ENCODE data around the gene IFIT3. TPM values are rescaled to one million over a fixed set of nuclear protein-coding genes. Genes with fewer than 3 reads are reported as not detected.
A peak's percentile ranks its signal among the peaks of the same experiment; 100 is the strongest.

The IFIT3 gene
- total RNA-seq, 6 experiments from 2014 or later: 11.5 to 18.6 (median 18.0) TPM

DNA sequence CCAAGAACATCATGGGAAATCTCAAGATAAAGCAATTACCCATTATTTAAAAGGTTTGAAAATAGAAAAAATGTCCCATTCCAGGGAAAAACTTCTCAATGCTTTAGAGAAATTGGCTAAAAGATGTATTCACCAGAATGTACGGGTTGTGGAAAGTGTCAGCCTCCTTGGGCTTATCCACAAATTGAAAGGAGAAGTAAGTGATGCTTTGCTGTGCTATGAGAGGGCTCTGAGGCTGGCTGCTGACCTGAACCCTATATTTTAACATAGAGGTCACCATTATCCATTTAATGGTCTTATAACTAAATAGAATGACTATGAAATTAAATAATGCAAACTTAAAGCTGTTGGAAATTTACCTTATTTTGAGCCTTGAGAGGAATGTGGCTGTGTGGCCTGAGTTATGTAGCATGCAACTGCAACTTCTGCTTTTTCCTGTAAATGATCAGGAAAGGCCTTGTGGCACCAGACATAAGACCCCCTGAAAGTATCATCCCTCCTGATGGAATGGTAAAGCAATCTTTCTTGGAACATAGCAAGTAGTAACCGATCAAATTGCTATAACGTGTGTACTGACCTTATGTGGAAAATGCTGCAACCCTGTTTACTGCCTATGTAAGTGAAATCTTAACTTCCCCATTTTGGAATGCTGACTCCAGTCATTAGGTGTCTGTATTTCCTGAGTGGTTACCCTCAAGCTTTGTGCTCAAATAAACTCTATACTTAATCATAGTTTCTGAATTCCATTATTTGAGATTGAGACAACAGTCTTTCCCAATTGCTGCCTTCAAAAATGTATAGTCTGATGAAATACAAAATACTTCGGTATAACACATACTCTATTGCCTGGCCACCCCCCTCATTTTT is 56.9 kb downstream of the IFIT3 start:
- no peak overlapping the region for H3K4me3 Mint-ChIP-seq
- TF ChIP-seq CTCF (IDR thresholded peaks at IDR 0.05): no peak
- H3K36me3 Mint-ChIP-seq (ENCODE audit: low read depth): no peaks in the 10 kb centered on the region
- no peak overlapping the region for H3K27ac Mint-ChIP-seq
- DNase-seq: no peak
- H3K9me3 Mint-ChIP-seq: no peaks in the 10 kb centered on the region
- H3K27me3 Mint-ChIP-seq (ENCODE audit: insufficient read depth): 0 out of 2 replicates have a peak, but pooled peaks cover 2% of the 10 kb centered on the region
- peaks cover 22% of the 10 kb centered on the region for H3K4me1 Mint-ChIP-seq (ENCODE audit: low read depth)

- DNase-seq: no peak
- Mint-ChIP-seq H3K36me3 (ENCODE audit: low read depth) (no peaks in the 10 kb centered on the region), H3K4me1 (ENCODE audit: low read depth) (peaks cover 32% of the 10 kb centered on the region; the same call in 1 of the 2 replicates), H3K4me3 (no peak overlapping the region), H3K9me3 (no peaks in the 10 kb centered on the region), H3K27me3 (ENCODE audit: insufficient read depth) (no peaks in the 10 kb centered on the region), H3K27ac (no peak overlapping the region)
- no peak for TF ChIP-seq CTCF (IDR thresholded peaks at IDR 0.05)
Measured at GRCh38 chr10:89388806-89389205, 61.0 kb downstream of the IFIT3 start.

DNA sequence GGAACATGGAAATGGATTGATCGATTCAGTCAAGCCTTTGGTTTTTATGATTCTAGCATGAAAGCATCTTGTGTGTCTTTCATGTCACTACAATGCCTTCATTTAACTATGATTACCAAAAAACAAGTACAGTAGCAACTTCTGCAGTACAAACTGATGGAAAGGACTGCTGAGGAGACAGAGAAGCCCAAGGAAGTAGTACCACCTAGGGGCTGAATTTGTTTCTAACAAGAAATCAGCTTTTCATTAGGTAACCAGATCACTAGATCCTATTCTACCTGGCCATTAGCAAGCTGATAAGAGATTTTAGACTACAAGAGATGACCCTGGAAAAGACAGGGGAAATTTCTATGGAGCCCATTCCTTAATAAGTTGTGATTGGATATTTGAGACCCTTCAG is 61.5 kb downstream of the IFIT3 start:
- Mint-ChIP-seq H3K27ac (no peak overlapping the region), H3K36me3 (ENCODE audit: low read depth) (no peaks in the 10 kb centered on the region), H3K4me3 (no peak overlapping the region), H3K27me3 (ENCODE audit: insufficient read depth) (no peaks in the 10 kb centered on the region), H3K9me3 (no peaks in the 10 kb centered on the region), H3K4me1 (ENCODE audit: low read depth) (peaks cover 35% of the 10 kb centered on the region; the same call in 1 of the 2 replicates)
- peak; percentile 35 for DNase-seq
- TF ChIP-seq CTCF (IDR thresholded peaks at IDR 0.05): peak; percentile 69

Other genes with a start within 250 kb of the IFIT3 start
- gene CH25H, start 120.7 kb upstream of the IFIT3 start, total RNA-seq (2021; fragmentation: NEBNext Ultra II Directional; extraction: Animal tissue kit (Norgen Biotek cat#: 25700)): under 1 TPM in 5 of 6 experiments, not detected in 1; 0.09 to 0.18 (median 0.12) TPM
- 100 to 1,000 TPM; 108 to 212 (median 122) TPM for gene LIPA, start 76.2 kb upstream of the IFIT3 start, total RNA-seq (2021; fragmentation: NEBNext Ultra II Directional; extraction: Animal tissue kit (Norgen Biotek cat#: 25700))
- gene IFIT2, start 26.0 kb upstream of the IFIT3 start, total RNA-seq (2021; fragmentation: NEBNext Ultra II Directional; extraction: Animal tissue kit (Norgen Biotek cat#: 25700)): 10 to 100 TPM in 5 of 6 experiments, 1 to 10 TPM in 1; 8.7 to 14.1 (median 13.0) TPM
- not detected for gene IFIT1B, start 50.1 kb downstream of the IFIT3 start, total RNA-seq (2021; fragmentation: NEBNext Ultra II Directional; extraction: Animal tissue kit (Norgen Biotek cat#: 25700))
- gene IFIT1, start 64.6 kb downstream of the IFIT3 start, total RNA-seq (2021; fragmentation: NEBNext Ultra II Directional; extraction: Animal tissue kit (Norgen Biotek cat#: 25700)): 10 to 100 TPM; 35.7 to 52.5 (median 49.1) TPM
- gene IFIT5, start 86.6 kb downstream of the IFIT3 start, total RNA-seq (2021; fragmentation: NEBNext Ultra II Directional; extraction: Animal tissue kit (Norgen Biotek cat#: 25700)): 10 to 100 TPM; 19.2 to 26.1 (median 22.4) TPM
- not detected for gene SLC16A12, start 207.6 kb downstream of the IFIT3 start, total RNA-seq (2021; fragmentation: NEBNext Ultra II Directional; extraction: Animal tissue kit (Norgen Biotek cat#: 25700))

All from HFFc6 (cell line).